Peyer's patch (tissue), 4 donors: ENCODE measurements around the gene LHFPL2. TPM values are rescaled to one million over a fixed set of nuclear protein-coding genes. Genes with fewer than 3 reads are reported as not detected.

Source experiments
- DNase-seq, 3 donors: peaks; one replicate each; pipeline ENCODE4 v3.0.0-alpha.2; 2017 to 2019
- H3K27ac ChIP-seq, 4 donors: fragments of 200-600 bp; sonication (generic); one replicate each; pipeline ENCODE4 v1.5.1; 2016 to 2019
- H3K27me3 ChIP-seq, 2 donors: fragments of 200-600 bp; sonication (generic); one replicate each; pipeline ENCODE4 v1.5.1; 2019
- H3K36me3 ChIP-seq, 3 donors: fragments of 200-600 bp; sonication (generic); one replicate each; pipeline ENCODE4 v1.5.1; 2016 to 2019
- H3K4me1 ChIP-seq, 4 donors: fragments of 200-600 bp; sonication (generic); one replicate each; pipeline ENCODE4 v1.5.1; 2016 to 2019
- H3K4me3 ChIP-seq, 4 donors: fragments of 200-600 bp; sonication (generic); 1 replicate in 3 of 4; 2 replicates in 1 of 4; pipeline ENCODE4 v1.5.1; 2016 to 2019; ENCODE audit warnings: mild to moderate bottlenecking in 1 of 4
- H3K9me3 ChIP-seq, 4 donors: fragments of 200-600 bp; sonication (generic); one replicate each; pipeline ENCODE4 v1.5.1; 2016 to 2019; ENCODE audit warnings: mild to moderate bottlenecking in 1 of 4
- POLR2A ChIP-seq, 2 donors: fragments of 450-650 bp; IDR thresholded peaks; one replicate each; pipeline ENCODE4 v1.5.1; 2017; ENCODE audit warnings: antibody characterized with exemption in 2 of 2, mild to moderate bottlenecking in 2 of 2, moderate library complexity in 2 of 2
- total RNA-seq, 4 donors: library from RNA; depleted of rRNA; stranded (reverse); fragments of >200 nt; gene quantifications; one replicate each; pipeline ENCODE4 v1.1.0, GENCODE V29; 2016
- TF ChIP-seq, protein P1 (sequence below), 6 experiments: fragments of 450-650 bp in 4 of 6; fragments of 200-600 bp in 2 of 6; sonication (generic) in 1 of 6; IDR thresholded peaks; one replicate each; pipeline ENCODE4 v1.5.1; 2017 to 2019; ENCODE audit warnings: antibody characterized with exemption in 6 of 6, mild to moderate bottlenecking in 3 of 6, moderate library complexity in 1 of 6

Gene LHFPL2
- total RNA-seq, 4 donors from 2014 or later = 22.3 to 63.4 (median 55.7) TPM

DNA sequence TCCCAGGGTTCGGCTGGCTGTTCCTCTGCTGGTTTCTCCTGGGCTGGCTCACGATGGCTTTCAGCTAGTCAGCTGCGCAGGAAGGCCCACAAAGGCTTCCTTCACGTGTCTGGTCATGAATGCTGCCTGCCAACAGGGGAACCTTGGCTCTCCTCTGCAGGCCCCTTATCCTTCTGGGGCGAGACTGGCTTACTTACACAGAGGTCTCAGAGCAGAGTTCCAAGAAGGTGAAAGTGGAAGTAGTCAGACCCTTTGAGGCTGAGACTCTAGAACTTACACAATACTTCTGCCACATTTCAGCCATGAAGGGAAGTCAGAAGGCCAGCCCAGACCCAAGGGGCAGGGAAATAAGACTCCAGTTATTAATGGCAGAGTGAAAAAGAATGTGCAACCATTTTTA lies 99.5 kb downstream of the LHFPL2 start:
- Histone ChIP-seq H3K4me1 (peaks cover 0 to 7% (median 0%) of the 10 kb centered on the region in 4 donors), H3K36me3 (no peaks in the 10 kb centered on the region), H3K27me3 (no peaks in the 10 kb centered on the region), H3K4me3 (no peak overlapping the region), H3K27ac (peak overlapping the region in 2 of 4 donors; percentile 67 to 75), H3K9me3 (no peaks in the 10 kb centered on the region)
- no peak for TF ChIP-seq POLR2A (IDR thresholded peaks at IDR 0.05)
- TF ChIP-seq, protein P1, sequence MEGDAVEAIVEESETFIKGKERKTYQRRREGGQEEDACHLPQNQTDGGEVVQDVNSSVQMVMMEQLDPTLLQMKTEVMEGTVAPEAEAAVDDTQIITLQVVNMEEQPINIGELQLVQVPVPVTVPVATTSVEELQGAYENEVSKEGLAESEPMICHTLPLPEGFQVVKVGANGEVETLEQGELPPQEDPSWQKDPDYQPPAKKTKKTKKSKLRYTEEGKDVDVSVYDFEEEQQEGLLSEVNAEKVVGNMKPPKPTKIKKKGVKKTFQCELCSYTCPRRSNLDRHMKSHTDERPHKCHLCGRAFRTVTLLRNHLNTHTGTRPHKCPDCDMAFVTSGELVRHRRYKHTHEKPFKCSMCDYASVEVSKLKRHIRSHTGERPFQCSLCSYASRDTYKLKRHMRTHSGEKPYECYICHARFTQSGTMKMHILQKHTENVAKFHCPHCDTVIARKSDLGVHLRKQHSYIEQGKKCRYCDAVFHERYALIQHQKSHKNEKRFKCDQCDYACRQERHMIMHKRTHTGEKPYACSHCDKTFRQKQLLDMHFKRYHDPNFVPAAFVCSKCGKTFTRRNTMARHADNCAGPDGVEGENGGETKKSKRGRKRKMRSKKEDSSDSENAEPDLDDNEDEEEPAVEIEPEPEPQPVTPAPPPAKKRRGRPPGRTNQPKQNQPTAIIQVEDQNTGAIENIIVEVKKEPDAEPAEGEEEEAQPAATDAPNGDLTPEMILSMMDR (IDR thresholded peaks at IDR 0.05) = no peak
- no peak for DNase-seq

DNA sequence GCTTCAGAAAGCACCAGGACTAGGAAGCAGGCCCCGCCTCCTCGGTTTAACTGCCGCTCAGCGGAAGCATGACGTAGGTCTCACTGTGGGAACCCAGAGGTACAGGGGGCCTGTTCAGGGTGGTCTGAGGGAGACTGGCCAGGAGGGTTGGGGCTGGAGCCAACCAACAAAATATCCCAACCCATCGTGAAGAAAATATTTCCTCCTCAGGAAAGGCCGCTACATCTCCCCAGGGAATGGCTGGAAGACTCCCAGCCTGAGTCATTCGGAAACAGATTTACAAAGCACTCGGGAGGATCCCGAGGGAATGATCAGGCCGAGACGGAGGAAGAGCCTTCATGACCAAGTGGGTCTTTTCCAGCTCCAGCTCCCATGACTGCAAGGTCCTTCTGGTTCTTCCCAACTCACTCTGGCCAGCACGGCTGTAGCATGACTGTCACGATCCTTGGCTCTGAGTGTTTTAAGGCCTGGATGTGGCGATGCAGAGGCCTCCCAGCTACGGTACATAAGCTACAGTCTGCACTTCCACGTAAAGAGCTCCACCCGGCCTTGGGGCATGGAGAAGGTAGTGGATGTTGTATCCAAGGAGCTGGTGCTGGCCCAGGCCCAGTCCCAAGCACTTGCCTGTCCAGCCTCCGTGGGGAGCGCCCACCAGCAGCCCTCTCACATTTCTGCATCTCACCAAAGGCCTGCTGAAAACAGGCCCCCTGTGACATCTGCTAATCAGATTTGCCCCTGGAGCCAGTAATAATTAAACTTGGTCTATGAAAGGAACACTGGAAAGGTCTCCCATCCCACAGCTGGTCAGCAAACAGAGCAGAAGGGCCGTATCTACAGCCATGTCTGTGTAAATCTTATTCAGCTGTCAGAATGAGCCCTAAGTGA lies 100.6 kb downstream of the LHFPL2 start:
- peak in 1 of 3 donors; percentile 66 for DNase-seq
- Histone ChIP-seq H3K4me3 (no peak overlapping the region), H3K27me3 (no peaks in the 10 kb centered on the region), H3K27ac (peak overlapping the region; percentile 11 to 75 (median 64)), H3K9me3 (no peaks in the 10 kb centered on the region), H3K4me1 (peaks cover 0 to 13% (median 0%) of the 10 kb centered on the region in 4 donors), H3K36me3 (no peaks in the 10 kb centered on the region)
- no peak for TF ChIP-seq POLR2A (IDR thresholded peaks at IDR 0.05)
- TF ChIP-seq, protein P1 (IDR thresholded peaks at IDR 0.05) = no peak

DNA sequence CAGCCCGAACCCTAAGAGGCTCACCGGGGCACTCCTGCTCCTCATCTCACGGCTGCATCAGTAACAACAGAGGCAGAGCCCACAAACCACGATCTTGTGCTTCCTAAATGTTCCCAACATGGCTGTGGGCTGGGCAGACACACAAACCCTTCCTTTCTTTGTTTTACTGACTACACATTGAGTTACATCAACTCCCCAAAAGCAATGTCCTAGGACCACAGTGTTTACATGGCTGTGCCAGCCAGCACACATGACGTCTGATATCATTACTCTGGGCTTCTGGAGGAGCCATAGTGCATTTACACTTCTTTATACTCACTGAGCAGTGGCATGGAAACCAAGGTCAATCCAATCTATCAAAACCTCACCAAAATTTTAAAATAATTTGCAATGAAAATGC lies 101.4 kb downstream of the LHFPL2 start:
- DNase-seq = no peak
- Histone ChIP-seq H3K27me3 (no peaks in the 10 kb centered on the region), H3K36me3 (no peaks in the 10 kb centered on the region), H3K4me3 (no peak overlapping the region), H3K27ac (peak overlapping the region; percentile 40 to 75 (median 64)), H3K4me1 (peaks cover 0 to 13% (median 0%) of the 10 kb centered on the region in 4 donors), H3K9me3 (no peaks in the 10 kb centered on the region)
- TF ChIP-seq, protein P1 (IDR thresholded peaks at IDR 0.05) = no peak
- TF ChIP-seq POLR2A (IDR thresholded peaks at IDR 0.05) = no peak

DNA sequence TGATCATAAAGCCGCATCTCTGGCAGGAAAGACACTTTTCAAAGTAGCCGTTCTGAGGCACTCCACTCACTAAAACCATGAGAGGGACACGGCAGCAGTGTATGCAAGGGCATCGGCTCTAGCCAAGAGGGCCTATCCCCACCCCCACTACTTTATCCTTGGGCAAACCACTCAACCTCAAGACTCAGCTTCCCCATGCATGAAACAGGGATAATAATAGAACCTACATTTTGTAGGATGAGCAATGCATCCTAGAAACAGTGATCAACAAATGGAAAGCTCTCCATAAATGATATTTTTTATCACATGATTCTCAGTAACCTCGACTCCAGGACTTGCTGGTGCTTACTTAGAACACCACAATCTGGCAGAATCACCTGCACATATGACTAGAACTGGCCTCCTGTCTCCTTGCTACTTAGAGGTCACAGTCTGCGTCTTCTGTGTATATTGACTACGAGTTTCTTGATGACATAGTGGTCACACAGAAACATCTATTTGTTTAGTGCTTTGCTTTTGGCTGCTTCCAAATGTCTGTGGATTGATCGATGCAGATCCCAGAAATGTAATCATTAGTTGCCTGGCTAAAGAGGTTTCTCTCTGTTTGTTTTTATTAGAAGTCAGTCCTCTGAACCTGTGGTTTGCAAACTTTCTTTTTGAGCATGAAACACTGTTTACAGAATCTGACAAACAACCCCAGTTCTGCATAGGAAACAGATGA lies 102.1 kb downstream of the LHFPL2 start:
- no peak for DNase-seq
- TF ChIP-seq, protein P1 (IDR thresholded peaks at IDR 0.05) = no peak
- no peak for TF ChIP-seq POLR2A (IDR thresholded peaks at IDR 0.05)
- H3K9me3 ChIP-seq = no peaks in the 10 kb centered on the region
- H3K27me3 ChIP-seq = no peaks in the 10 kb centered on the region
- no peaks in the 10 kb centered on the region for H3K36me3 ChIP-seq
- no peak overlapping the region for H3K4me3 ChIP-seq
- peak overlapping the region; percentile 40 to 75 (median 64) for H3K27ac ChIP-seq
- peaks cover 0 to 13% (median 0%) of the 10 kb centered on the region in 4 donors for H3K4me1 ChIP-seq

DNA sequence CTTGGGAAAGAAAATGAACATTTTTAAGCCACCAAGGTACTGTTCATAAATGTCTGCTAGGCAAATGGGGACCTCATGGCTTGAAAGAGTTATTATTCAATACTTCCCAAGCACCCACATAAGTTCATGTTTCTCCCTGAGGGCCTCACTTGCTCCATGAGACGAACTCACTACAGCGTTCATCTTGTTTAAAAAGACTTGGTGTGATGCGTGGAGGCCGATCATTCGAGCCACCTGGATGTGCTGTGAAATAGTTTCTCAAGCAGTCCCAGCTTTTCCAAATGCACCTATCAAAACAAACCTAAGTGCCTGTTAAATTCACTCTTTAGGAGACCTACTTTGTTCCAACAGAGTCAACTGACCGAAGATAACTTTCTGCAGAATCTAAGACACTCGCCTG lies 103.2 kb downstream of the LHFPL2 start:
- no peak overlapping the region for H3K27ac ChIP-seq
- peaks cover 0 to 13% (median 0%) of the 10 kb centered on the region in 4 donors for H3K4me1 ChIP-seq
- no peak overlapping the region for H3K4me3 ChIP-seq
- H3K9me3 ChIP-seq = no peaks in the 10 kb centered on the region
- no peak for TF ChIP-seq POLR2A (IDR thresholded peaks at IDR 0.05)
- TF ChIP-seq, protein P1 (IDR thresholded peaks at IDR 0.05) = no peak
- no peaks in the 10 kb centered on the region for H3K27me3 ChIP-seq
- no peaks in the 10 kb centered on the region for H3K36me3 ChIP-seq
- no peak for DNase-seq
